A549 treated with AZD9567 at 1 μM for 4 hours (cell line): ENCODE results near the gene LIN28A. TPM values are rescaled to one million over a fixed set of nuclear protein-coding genes. Genes with fewer than 3 reads are reported as not detected.

Experiments used
- total RNA-seq: library from RNA; stranded (reverse); fragments of 200-300 nt; extraction: Qiagen RNA extraction; gene quantifications from 5 replicates; pipeline ENCODE4 v1.2.3, GENCODE V29; 2022; ENCODE audit not compliant: insufficient read depth

The LIN28A gene, protein sequence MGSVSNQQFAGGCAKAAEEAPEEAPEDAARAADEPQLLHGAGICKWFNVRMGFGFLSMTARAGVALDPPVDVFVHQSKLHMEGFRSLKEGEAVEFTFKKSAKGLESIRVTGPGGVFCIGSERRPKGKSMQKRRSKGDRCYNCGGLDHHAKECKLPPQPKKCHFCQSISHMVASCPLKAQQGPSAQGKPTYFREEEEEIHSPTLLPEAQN
- total RNA-seq: not detected in 5 replicates

GRCh38 chr1:26410706-26411623 is at the start of gene LIN28A:
Gene LIN28A, plus strand, starts transcription at chr1:26410817. Its CDS starts 75 bp downstream, at chr1:26410892.

DNA sequence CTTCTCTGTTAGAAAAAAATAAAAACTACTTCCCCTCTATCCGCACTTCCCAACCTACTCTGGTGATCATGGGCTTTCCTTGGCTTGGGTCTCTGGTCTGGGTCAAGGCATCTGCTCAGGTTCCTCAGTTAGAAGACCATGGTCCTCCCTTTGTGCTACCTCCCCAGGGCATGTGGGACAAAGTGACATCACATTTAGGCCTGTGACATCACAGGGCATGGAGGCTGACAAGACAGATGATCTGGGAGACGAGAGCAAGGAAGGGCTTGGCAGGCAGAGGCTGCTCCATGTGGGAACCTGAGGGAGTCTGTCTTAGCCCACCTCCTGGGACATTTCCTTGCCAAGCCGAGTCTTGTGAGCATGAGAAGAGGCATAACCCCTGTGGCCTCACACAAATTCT is 38.0 kb upstream of the LIN28A start, which contains the start of gene ZNF683:
ZNF683 (minus strand) TSS at position 140 of the 400 bp plus-strand sequence. CDS start 4,179 bp downstream, outside the sequence.

GRCh38 chr1:26431979-26432695 is 21.5 kb downstream of the LIN28A start, which contains the start of gene DHDDS:
Gene DHDDS, plus strand, starts transcription at chr1:26432321. Its CDS starts 625 bp downstream, at chr1:26432946.

GRCh38 chr1:26472320-26472900 is 61.8 kb downstream of the LIN28A start, which contains the start of gene HMGN2:
Gene HMGN2, plus strand, starts transcription at chr1:26472440. Its CDS starts 173 bp downstream, at chr1:26472613.

Other genes starting within 250 kb of the LIN28A start
- gene C1orf232, start 241.9 kb upstream of the LIN28A start, total RNA-seq: not detected in 5 replicates
- gene ZNF593, start 240.9 kb upstream of the LIN28A start, total RNA-seq: 54.3 to 72.6 TPM (median 62.2 TPM) in 5 replicates
- 0.37 to 1.1 TPM (median 0.47 TPM) in 4 of 5 replicates, not detected in the other for gene ZNF593OS, start 239.0 kb upstream of the LIN28A start, total RNA-seq
- gene CNKSR1, start 233.3 kb upstream of the LIN28A start, total RNA-seq: 0.15 to 0.43 TPM (median 0.23 TPM) in 4 of 5 replicates, not detected in the other
- gene CATSPER4, start 220.2 kb upstream of the LIN28A start, total RNA-seq: not detected in 5 replicates
- 10.7 to 14.9 TPM (median 14.5 TPM) in 5 replicates for gene CEP85, start 176.6 kb upstream of the LIN28A start, total RNA-seq
- 121 to 148 TPM (median 134 TPM) in 5 replicates for gene SH3BGRL3, start 130.7 kb upstream of the LIN28A start, total RNA-seq
- 12.6 to 17.6 TPM (median 16.3 TPM) in 5 replicates for gene UBXN11, start 104.2 kb upstream of the LIN28A start, total RNA-seq
- gene CD52, start 92.9 kb upstream of the LIN28A start, total RNA-seq: 0.22 TPM in 1 of 5 replicates, not detected in the others
- 0.40 to 1.7 TPM (median 0.96 TPM) in 5 replicates for gene CRYBG2, start 56.7 kb upstream of the LIN28A start, total RNA-seq
- not detected in 5 replicates for gene ZNF683, start 38.1 kb upstream of the LIN28A start, total RNA-seq
- gene DHDDS, start 21.5 kb downstream of the LIN28A start, total RNA-seq: 23.0 to 26.6 TPM (median 24.6 TPM) in 5 replicates
- 325 to 425 TPM (median 354 TPM) in 5 replicates for gene HMGN2, start 61.6 kb downstream of the LIN28A start, total RNA-seq
- 15.5 to 17.6 TPM (median 16.2 TPM) in 5 replicates for gene RPS6KA1, start 118.9 kb downstream of the LIN28A start, total RNA-seq